Ramos (cell line): Measurements from ENCODE around the gene TSPEAR.
"Not testable (repeated sequence)": the region's sequence is repeated elsewhere in the genome, so short reads cannot be mapped to it uniquely, and the experiment has no call there.

Experiments used
- in situ Hi-C: fragments of 300-500 bp; cut with MboI; formaldehyde crosslinking; loops from one replicate; pipeline ENCODE4 v1.14.3; 2022; ENCODE audit warnings: low sequenced_read_pairs; ENCODE audit not compliant: unreplicated experiment

Gene TSPEAR

GRCh38 chr21:44579056-44579832 lies 132.1 kb downstream of the TSPEAR start:
- in situ Hi-C loops, result no loop called here

- in situ Hi-C loops, result no loop called here
Measured at GRCh38 chr21:44578371-44579055, 132.9 kb downstream of the TSPEAR start.

GRCh38 chr21:44576025-44576420 lies 135.3 kb downstream of the TSPEAR start:
- in situ Hi-C loops, result no loop called here

- in situ Hi-C loops, result no loop called here
Measured at GRCh38 chr21:44575307-44576024, 135.9 kb downstream of the TSPEAR start.

- in situ Hi-C loops, result no loop called here
Measured at GRCh38 chr21:44574457-44575306, 136.7 kb downstream of the TSPEAR start.

- in situ Hi-C loops, result not testable (repeated sequence)
Measured at GRCh38 chr21:44573630-44574456, 137.5 kb downstream of the TSPEAR start, which contains the start of gene KRTAP10-4. Gene KRTAP10-4, plus strand, starts transcription at chr21:44573729. Its CDS starts 30 bp downstream, at chr21:44573759.

- in situ Hi-C loops, result no loop called here
Measured at GRCh38 chr21:44572959-44573583, 138.3 kb downstream of the TSPEAR start.

- in situ Hi-C loops, result no loop called here
Measured at GRCh38 chr21:44571844-44572782, 139.3 kb downstream of the TSPEAR start.

- in situ Hi-C loops, result no loop called here
Measured at GRCh38 chr21:44571296-44571695, 140.1 kb downstream of the TSPEAR start.

GRCh38 chr21:44569861-44570517 lies 141.4 kb downstream of the TSPEAR start:
- in situ Hi-C loops, result no loop called here

- in situ Hi-C loops, result no loop called here
Measured at GRCh38 chr21:44568667-44569556, 142.5 kb downstream of the TSPEAR start.

- in situ Hi-C loops, result no loop called here
Measured at GRCh38 chr21:44568261-44568660, 143.1 kb downstream of the TSPEAR start.

GRCh38 chr21:44567481-44568171 lies 143.7 kb downstream of the TSPEAR start:
- in situ Hi-C loops, result no loop called here

GRCh38 chr21:44566403-44566802 lies 145.0 kb downstream of the TSPEAR start:
- in situ Hi-C loops, result no loop called here

GRCh38 chr21:44564886-44565598 lies 146.3 kb downstream of the TSPEAR start:
- in situ Hi-C loops, result no loop called here
